ENCODE measurements around the gene CREG1.

Gene CREG1

DNA sequence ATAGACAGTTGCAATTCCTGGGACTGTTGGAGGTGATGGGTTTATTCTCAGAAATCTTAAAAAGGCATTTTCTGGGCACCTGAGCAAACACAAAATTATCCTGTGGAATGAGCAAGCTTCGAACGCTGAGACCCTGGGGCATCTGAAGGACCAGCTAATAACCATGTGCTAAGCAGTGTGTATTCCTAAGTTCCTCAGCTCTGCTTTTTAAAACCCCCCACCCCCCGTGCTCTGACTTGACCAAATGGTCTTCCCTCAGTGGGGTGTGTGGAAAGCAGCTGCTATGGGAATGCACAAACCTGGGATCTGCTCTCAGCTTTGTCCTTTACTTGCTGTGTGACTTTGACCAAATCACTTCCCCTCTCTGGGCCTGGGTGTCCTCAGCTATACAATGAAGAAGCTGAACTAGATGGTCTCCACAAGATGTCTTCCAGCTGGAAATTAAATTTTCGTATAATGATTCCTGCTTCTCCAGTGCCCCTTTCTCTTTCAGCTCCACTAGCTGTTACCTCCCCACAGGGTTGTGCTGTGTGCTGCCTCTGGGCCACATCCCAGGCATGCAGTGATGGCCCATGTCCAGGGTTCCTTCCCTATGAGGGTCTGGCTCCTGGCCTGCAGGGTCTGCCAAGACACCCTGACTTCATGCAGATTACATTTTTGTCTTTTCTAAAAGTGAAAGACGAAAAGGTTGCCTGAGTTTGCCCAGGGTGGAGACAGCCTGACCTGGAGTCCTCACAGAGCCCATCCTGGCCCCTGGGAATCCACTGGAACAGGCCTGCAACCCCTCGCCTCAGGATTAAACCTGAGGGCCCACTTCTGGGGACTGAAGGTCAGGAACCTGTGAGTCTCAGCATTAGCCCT lies 20.4 kb downstream of the CREG1 start:
- DNase-seq (ENCODE audit: low read depth in 1 of 2, low spot score in 1 of 2) = no peak

- DNase-seq (ENCODE audit: low read depth in 1 of 2, low spot score in 1 of 2) = no peak
Observed at GRCh38 chr1:167532375-167532774, 21.2 kb downstream of the CREG1 start.

DNA sequence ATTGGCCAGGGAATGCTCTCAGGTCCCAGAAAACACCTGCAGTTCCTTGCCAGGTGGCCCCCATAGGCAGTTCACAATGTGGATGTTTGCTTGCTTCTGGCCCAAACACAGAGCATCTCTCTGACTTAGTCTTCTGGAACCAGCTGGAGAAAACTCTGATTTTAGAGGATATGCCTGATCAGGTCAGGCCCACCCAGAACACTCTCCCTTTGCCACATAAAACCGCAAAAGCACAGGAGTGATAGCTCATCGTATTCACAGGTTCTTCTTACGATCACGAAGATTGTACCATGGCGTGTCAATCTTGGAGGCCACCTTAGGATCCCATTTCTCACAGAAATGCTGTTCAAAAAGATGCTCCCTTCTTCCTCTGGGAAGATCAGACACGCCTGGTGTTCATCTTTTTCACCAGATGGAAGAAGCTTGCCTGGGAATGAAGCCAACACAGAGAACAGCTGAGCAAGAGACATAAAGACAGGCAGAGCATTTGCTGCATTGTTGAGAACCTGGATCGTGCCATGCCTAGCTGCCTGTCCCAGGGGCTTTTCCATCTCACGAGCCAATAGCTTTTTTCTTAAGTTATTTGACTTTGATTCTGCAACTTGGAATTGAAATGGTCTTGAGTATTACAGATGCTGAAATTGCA lies 23.6 kb downstream of the CREG1 start:
- no peak for DNase-seq (ENCODE audit: low read depth in 1 of 2, low spot score in 1 of 2)

- no peak for DNase-seq (ENCODE audit: low read depth in 1 of 2, low spot score in 1 of 2)
Observed at GRCh38 chr1:167528057-167528728, 25.4 kb downstream of the CREG1 start.

GRCh38 chr1:167526667-167527383 lies 26.7 kb downstream of the CREG1 start:
- no peak for DNase-seq (ENCODE audit: low read depth in 1 of 2, low spot score in 1 of 2)

DNA sequence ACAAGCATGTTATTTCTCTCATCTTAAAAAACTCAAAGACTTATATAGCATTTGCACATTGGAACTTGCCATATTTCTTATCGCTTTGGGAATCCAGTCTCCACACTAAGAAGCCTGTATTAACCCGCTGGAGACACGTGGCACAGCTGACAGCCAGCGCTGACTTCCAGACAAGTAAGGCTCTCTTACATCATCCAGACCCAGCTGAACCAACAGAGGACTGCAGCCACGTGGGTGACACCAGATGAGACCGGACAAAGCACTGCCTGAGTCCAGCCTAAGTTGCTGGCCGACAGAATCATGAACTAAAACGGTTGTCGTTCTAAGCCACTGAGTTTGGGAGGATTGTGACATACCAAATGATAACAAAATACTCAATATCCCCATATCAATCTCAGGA lies 28.9 kb downstream of the CREG1 start:
- DNase-seq (ENCODE audit: low read depth in 1 of 2, low spot score in 1 of 2) = no peak

GRCh38 chr1:167522246-167522645 lies 31.3 kb downstream of the CREG1 start:
- DNase-seq (ENCODE audit: low read depth in 1 of 2, low spot score in 1 of 2) = no peak

DNA sequence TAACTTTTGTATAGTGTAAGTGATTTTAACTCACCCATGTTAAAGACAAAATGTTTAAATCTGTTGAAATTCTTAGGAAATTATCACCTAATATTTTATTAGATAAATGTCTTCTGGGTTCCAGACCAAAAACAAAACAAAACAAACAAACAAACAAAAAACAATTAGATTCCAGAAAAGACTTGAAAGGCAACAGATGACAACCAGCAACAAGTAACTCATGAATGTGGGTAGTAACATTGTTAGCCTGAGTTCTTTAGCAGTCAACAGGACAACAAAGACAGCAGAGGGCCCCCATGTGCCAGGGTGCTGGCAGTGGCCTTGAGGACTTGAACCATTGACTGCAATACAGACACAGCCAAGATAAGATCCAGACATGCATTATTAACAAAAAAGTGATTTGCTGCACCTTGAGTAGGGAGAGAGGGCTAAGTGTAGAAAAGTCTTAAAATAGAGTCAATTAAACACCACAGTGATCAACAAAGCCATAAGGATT lies 32.8 kb downstream of the CREG1 start:
- DNase-seq (ENCODE audit: low read depth in 1 of 2, low spot score in 1 of 2) = no peak

DNA sequence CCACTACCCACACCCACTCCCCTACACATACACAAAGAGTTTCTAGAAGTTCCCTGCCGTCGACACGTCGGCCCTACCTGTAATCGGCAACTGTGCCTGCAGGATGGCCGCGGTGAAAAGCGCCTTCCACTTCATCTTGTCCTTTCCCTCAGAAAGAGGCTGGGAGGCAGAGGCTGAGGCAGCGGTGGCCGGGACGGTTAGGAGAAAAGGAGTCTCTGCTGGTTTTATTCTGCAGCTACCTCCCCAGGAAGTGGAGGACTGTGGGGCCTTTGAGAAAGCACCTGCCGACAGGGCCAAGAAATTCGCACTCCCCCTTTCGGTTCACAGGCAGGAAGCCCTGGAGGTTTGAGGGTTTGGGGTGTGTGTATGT lies 35.2 kb downstream of the CREG1 start, which contains the start of gene CD247:
Gene CD247, minus strand, starts transcription at position 199 of the 370 bp plus-strand sequence. Its CDS starts 64 bp downstream, at position 135.
- peak; percentile 58 for DNase-seq (ENCODE audit: low read depth in 1 of 2, low spot score in 1 of 2)

- peak; percentile 74 to 82 for DNase-seq (ENCODE audit: low read depth in 1 of 2, low spot score in 1 of 2)
Observed at GRCh38 chr1:167517535-167518330, 35.8 kb downstream of the CREG1 start.

GRCh38 chr1:167516404-167517388 lies 36.9 kb downstream of the CREG1 start:
- DNase-seq (ENCODE audit: low read depth in 1 of 2, low spot score in 1 of 2) = no peak

DNA sequence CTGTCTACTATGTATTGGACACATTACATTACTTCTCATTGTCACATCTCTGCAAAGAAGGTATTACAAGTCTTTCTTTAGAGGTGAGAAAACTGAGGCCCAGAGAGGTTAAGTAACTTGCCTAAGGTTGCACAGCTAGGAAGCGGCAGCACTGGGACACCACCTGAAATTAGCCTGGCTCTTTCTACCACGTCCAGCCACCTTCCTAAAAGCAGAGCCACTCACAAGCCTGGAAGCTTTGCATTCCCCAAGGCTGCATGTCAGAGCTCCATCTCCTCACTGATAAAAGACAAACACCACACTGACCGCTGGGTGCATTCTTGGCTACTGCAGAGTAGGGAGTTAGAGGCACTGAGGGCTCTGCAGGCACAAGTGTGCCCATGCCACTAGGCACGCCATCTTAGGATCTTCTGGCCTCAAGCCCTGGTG lies 37.7 kb downstream of the CREG1 start:
- no peak for DNase-seq (ENCODE audit: low read depth in 1 of 2, low spot score in 1 of 2)

- DNase-seq (ENCODE audit: low read depth in 1 of 2, low spot score in 1 of 2) = no peak
Observed at GRCh38 chr1:167515461-167515860, 38.1 kb downstream of the CREG1 start.

DNA sequence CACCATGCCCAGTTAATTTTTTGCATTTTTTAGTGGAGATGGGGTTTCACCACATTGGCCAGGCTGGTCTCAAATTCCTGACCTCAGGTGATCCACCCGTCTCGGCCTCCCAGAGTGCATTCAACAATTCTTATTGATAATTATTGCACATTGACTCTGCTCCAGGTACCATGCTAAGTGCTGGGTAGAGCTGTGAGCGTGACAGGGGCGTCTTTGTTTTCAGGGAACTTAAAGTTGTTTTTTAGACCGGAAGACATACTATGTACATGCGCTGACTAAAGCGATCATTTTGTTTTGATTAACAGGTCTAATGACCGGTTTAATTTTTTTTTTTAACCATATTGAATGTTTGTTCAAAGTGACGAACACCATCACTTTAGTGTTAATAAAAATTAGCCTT lies 39.3 kb downstream of the CREG1 start:
- DNase-seq (ENCODE audit: low read depth in 1 of 2, low spot score in 1 of 2) = no peak

- DNase-seq (ENCODE audit: low read depth in 1 of 2, low spot score in 1 of 2) = no peak
Observed at GRCh38 chr1:167512046-167512654, 41.4 kb downstream of the CREG1 start.

GRCh38 chr1:167511374-167511986 lies 42.1 kb downstream of the CREG1 start:
- no peak for DNase-seq (ENCODE audit: low read depth in 1 of 2, low spot score in 1 of 2)

GRCh38 chr1:167510881-167511280 lies 42.7 kb downstream of the CREG1 start:
- DNase-seq (ENCODE audit: low read depth in 1 of 2, low spot score in 1 of 2) = no peak

- DNase-seq (ENCODE audit: low read depth in 1 of 2, low spot score in 1 of 2) = no peak
Observed at GRCh38 chr1:167510244-167510643, 43.3 kb downstream of the CREG1 start.

All from activated T-helper 1 cell treated with anti-CD3 and anti-CD28 coated beads, Interleukin-2, amount 50 U/mL, for 16 hours (primary cell).